Activated CD4-positive, alpha-beta T cell treated with anti-CD3 and anti-CD28 coated beads, Interleukin-2, amount 50 U/mL, for 1 hour (primary cell): Measurements from ENCODE around the gene MYO1B.

Experiments used
- DNase-seq: peaks from one replicate; pipeline ENCODE4 v3.0.0-alpha.2; 2020

The MYO1B gene

DNA sequence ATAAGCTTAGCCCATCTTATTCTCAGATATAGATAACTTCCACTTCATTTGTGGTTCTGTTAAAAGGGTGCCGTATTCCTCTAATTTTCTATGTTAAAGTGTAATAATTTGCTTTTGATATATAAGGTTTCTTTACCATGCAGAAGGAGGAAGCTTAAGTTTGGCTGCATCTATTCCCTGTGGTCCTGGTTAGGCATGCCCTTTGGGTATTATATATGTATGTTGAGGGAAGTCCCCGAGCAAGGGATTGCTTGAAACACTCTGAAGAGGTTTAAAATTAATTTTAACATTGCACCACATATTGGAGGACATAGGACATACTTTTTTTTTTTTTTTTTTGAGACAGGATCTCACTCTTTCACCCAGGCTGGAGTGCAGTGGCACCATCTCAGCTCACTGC is 16.9 kb upstream of the MYO1B start:
- no peak for DNase-seq

DNA sequence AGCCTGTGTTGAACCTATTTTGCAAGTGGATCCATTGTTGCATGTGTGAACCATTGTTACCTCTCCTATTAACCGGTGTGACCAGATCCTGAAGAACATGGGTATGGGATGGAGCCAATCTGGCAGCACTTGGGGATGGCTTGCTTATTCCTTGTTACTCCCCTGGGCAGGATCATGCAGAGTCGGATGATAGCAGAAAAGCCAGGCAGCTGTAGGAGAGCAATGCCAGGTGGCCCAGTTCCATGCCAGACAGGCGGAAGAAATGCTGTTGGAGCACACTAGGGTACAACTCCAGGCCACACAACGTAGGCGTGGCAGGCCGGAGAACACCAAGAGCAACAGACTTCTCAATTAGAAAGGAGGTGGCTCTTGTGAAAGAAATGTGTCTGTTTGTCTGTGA is 16.3 kb upstream of the MYO1B start:
- no peak for DNase-seq

DNA sequence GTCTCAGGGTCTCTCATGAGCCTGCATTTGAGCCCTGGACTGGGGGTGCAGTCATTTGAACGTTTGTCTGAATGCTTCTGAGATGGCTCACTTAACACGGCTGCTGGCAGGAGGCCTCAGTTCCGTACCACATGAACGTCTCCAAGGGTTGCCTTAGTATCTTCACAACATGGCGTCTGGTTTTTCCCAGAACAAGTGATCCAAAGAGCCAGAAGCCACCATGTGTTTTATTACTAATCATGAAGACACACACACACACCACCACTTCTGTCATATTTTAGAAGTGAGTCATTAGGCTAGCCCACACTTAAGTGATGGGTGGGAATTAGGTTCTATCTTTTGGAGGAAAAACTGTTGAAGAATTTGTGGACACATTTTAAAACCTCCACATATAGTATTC is 15.0 kb upstream of the MYO1B start:
- DNase-seq, result no peak

GRCh38 chr2:191231995-191232394 is 13.2 kb upstream of the MYO1B start:
- no peak for DNase-seq

DNA sequence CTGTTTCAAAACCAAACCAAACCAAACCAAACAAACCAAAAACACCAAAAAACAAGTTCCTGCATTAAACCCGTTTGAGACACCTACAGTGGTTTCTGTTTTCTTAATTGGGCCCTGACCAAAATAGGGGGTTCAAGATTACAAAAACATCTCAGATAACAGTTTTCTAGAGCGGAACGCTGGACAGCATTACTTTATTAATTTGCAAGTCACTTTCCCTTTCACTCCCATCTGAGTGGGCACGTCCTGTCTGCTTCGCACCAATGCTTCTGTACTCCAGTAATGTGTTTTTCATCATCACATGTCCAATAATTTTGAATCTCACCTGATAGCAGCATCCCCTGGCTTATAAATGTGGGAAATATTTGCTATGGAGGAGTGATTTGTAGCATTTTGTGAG is 11.7 kb upstream of the MYO1B start:
- no peak for DNase-seq

DNA sequence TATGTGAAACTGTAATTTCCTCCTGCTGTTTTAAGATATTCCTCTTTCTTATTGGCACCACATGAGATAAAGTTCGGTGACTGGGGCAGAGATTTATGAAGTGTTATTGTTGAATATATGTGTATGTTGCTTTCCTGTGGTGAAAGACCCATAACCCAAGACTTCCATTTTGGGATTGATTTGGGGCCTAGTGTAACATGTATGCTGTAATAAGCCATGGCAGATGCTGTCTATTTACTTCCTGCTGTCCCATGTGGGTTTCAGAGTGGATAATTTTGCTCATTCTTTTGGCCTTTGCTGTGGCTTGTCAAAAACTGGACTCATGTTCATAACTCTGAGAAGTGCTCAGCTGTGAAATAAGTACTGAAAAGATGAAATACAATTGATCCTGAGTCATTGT is 10.8 kb upstream of the MYO1B start:
- DNase-seq, result no peak

DNA sequence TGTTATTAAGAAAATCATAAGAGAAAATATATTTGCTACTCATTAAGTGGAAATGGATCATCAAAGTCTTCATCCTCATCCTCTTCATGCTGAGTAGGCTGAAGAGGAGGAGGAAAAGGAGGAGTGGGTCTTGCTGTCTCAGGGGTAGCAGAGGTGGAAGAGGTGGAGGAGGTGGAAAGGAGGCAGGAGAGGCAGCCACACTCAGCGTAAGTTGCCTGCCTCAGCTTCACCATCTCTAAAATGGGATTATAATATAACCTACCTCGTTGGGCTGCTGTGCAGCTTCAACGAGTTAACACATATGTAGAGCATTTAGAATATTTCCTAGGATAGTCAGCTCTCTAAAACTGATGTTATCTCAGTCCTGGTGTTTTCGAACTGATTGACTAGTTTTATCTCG is 4.3 kb upstream of the MYO1B start:
- DNase-seq, result no peak

GRCh38 chr2:191241418-191241817 is 3.8 kb upstream of the MYO1B start:
- DNase-seq, result no peak

DNA sequence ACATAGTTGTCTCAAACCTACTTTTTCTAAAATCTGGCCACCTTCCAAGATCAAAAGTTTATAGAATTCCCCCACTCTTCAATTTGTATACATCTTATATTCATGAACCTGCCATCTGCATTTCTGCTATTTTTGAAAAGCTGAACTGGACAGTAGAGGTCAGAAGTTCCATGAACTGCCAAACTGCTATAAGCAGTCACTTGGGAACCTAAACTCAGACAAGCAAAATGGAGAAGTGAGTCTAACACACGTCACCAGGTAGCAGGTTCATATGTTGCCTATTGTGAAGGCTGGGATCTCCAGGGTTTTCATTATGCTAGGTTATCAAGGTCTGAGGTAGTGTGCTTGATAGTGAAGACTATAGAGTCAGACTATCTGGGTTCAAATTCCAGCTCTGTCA is 2.0 kb upstream of the MYO1B start:
- no peak for DNase-seq

DNA sequence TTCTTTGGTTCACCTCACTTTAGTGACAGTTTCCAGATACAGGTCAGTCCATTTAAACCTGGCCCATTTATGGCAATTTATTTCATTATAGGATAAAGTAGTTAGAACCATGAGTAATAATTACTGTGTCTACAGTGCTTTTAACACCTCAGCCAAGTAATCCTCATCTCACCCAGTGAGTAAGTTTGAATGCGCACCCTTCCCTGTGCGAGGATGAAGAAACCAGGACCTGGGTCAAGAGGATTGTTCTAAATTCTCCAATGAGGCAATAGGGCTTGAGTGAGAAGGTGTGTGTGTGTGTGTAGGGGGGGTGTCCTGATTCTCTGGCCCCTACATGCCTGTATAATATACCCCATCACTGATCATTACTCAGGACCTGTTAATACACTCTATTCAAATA is 854 bp upstream of the MYO1B start:
- DNase-seq, result no peak

DNA sequence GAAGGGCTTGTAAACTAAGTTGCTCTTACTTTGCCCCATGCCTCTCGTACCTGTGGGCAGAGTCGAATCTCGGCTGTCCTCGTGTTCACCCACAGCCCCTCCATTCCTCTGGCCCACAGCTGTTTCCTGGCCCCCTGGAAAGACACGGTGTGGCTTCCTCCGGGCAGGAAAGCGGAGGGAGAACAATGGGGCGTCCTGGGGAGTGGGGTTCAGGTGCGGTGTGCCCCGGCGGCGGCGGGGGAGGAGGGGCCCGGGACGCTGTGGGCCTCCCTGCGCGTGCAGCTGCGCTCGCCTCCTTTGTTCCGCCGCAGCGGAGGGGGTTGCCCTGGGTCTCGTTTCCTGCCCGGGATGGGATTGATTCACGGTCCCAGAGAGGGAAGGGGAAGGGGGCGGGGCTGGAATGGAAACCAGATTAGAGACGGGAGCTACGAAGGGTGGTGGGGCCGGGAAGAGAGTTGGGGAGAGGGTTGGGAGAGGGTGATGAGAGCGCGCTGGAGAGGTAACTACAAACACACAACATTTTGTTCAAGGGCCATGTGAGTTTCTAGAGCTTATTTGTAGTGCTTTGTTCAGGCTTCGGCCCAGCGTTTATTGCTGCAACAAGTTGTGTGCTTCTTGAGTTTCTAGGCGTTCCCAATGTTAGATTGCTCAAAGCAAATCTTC is 796 bp downstream of the MYO1B start:
- peak; percentile 7 for DNase-seq

DNA sequence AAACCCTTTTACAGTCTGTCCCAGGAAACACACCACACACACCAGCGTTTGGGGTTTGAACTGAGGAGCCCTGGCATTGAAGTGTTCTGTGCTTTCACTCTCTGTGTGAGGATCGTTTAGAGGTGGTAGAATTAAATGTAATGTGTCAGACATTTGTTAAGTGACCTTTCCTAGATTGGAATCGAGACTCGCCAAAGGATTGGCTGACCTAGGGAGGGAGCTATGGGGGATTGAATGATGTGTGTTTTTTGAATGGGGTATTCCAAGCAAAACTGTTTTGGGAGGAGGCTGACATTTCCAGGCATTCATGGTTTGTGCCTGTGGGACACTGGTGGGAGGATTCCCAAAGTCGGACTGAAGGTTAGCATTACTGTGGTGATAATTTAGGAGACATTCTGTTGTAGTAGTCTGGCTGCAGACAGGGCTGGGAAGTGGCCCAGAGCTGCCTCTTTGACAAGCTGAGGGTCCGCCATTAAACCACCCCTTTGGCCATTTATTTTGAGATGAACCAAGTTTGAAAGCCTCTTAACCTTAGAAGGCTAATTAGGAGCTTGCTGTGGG is 1.7 kb downstream of the MYO1B start:
- DNase-seq, result no peak

- no peak for DNase-seq
These were observed 2.3 kb downstream of the MYO1B start for GRCh38 chr2:191247381-191248057.

DNA sequence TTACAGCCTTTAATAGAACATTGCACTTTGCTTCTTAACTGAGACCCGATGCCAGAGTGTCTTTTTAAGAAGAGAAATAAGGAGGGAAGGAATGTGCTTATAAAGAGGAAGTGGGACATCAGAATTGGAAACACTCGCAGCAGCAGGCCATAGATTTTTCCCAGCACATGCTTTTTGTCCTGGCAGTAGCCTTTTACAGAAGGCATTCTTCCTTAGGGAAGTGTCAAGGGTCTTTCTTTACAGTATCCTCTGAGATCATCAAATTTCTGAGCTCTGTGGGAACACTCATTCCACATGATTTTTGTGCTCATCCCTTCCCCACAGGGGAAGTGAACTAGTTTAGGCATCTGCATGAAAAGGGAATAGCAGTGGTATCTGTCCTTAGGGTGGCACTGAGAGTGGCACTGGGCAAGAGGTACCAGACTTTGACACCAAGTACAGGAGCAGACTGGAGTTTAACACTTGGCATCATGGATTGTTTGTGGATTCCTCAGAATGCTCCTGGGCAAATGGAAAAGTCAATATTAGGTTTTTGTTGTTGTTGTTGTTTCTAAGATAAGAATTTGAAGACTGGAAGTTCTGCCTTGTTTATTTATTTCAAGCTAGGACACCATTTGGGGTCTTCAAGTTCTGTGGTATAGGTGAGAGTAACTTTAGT is 4.1 kb downstream of the MYO1B start:
- DNase-seq, result no peak

DNA sequence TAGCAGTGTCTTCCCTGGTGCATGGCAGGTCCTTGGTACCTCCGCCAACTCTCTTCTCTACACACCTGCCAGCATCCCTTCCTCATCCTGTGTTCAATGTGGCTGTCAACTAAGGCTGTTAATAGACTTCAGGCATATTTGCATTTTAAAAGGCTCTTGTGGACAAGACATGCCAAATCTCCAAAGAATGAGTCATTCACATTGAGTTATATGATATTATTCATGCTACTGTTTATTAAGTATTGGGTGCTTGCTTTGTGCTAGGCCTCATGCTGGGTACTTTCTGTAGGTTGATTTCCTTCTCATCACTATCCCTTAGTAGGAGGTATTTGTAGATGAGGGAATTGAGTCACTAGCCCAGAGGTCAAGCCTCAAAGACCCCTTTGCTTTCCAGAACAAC is 5.2 kb downstream of the MYO1B start:
- DNase-seq, result no peak

DNA sequence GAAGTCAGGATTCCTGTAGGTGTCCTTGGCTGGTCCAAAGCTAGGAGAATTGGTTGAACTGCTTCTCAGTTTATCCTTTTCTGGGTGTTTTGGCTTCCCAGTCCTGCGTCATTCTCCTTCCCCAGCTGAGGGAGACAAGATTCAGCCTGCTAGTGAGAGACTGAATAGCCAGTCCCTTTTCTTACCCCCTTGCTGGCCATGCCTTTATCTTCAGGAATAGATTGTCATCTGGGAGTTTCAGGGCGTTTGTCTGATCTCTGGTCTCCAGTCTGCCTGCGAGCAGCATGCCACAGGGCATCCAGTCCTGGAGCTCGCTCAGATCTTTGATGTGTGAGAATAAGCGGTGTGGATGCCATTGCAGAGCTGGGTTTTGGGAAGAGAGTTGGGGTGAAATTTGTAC is 5.8 kb downstream of the MYO1B start:
- DNase-seq, result no peak

- DNase-seq, result no peak
These were observed 7.5 kb downstream of the MYO1B start for GRCh38 chr2:191252699-191253098.

GRCh38 chr2:191253476-191253875 is 8.3 kb downstream of the MYO1B start:
- no peak for DNase-seq

GRCh38 chr2:191255271-191255670 is 10.1 kb downstream of the MYO1B start:
- no peak for DNase-seq

GRCh38 chr2:191255756-191256312 is 10.6 kb downstream of the MYO1B start:
- no peak for DNase-seq

DNA sequence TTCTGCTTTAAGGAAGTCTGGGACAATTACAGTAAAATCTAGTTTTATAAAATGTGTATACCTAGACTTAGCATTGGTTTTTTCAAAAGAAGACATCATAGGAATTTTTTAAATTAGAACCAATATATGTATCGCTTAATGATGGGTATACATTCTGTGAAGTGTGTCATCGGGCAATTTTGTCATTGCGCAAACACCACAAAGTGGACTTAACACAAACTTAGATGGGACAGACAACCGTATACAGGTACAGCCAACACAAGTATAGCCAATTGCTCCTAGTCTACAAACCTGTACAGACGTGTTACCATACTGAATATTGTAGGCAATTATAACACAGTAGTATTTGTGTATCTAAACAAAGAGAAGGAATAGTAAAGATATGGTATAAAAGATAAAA is 12.7 kb downstream of the MYO1B start:
- DNase-seq, result no peak

GRCh38 chr2:191258996-191259395 is 13.8 kb downstream of the MYO1B start:
- DNase-seq, result no peak

- DNase-seq, result no peak
These were observed 17.2 kb downstream of the MYO1B start for GRCh38 chr2:191262436-191262835.

DNA sequence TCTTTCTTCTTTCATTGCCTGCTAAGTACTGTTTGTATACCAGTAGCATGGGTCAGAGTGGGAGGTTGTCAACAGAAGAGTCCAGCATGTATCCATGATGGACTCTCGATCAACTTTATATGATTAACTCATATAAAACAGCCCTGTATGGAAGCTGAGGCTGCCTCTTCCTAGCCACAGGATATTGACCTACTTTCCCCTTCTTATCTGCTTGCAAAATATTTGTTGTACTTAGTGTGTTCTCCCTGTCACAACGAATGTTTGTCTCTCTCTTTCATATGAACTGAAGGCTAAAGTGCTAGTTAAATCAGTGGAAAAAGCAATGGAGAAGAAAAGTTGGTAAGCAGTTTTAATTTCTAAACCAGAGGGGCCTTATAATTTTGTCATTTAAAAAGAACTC is 17.8 kb downstream of the MYO1B start:
- no peak for DNase-seq
